AG04450 (cell line): ENCODE measurements around the gene PXMP2. TPM values are rescaled to one million over a fixed set of nuclear protein-coding genes. Genes with fewer than 3 reads are reported as not detected.

Experiments
- CTCF ChIA-PET: fragments of 300-600, 350-600 bp; formaldehyde crosslinking; extraction: SDS; loops from one replicate; lab custom pipeline; 2022; ENCODE audit warnings: antibody characterized with exemption, inconsistent platforms; lab: Charles Lee
- POLR2A ChIA-PET: fragments of 350-600 bp; formaldehyde crosslinking; extraction: SDS; loops from one replicate; lab custom pipeline; 2021; ENCODE audit warnings: antibody characterized with exemption, inconsistent platforms; lab: Yijun Ruan, JAX
- DNase-seq: peaks from one replicate; pipeline ENCODE4 v3.0.0-alpha.2; 2011; ENCODE audit warnings: low read depth, low spot score
- H3K27ac ChIP-seq: one replicate; pipeline ENCODE4 v1.5.1; 2012; ENCODE audit warnings: low read depth, low read length, control low read depth
- H3K27me3 ChIP-seq: one replicate; pipeline ENCODE4 v1.6.0; 2012; ENCODE audit warnings: low read length; ENCODE audit not compliant: control insufficient read depth, insufficient read depth
- H3K4me3 ChIP-seq: 2 replicates; pipeline ENCODE4 v1.5.1; 2011; ENCODE audit warnings: mild to moderate bottlenecking, low read depth, low read length, control low read depth
- H3K9me3 ChIP-seq: 2 replicates; pipeline ENCODE4 v1.5.1; 2012; ENCODE audit warnings: low read length; ENCODE audit not compliant: control insufficient read depth, insufficient read depth
- CTCF ChIP-seq: IDR thresholded peaks from 2 replicates; pipeline ENCODE4 v1.5.1; 2011; ENCODE audit warnings: low read depth, low read length, control low read depth, inconsistent platforms
- polyA plus RNA-seq: library from polyadenylated mRNA; depleted of rRNA; stranded (reverse); fragments of >200 nt; gene quantifications from 2 replicates; pipeline ENCODE4 v1.2.3, GENCODE V29; 2011

PXMP2 gene
- polyA plus RNA-seq, 1 experiment = 17.3 TPM

GRCh38 chr12:132653567-132654290 is 33.7 kb upstream of the PXMP2 start:
- no peak overlapping the region for H3K4me3 ChIP-seq
- H3K27me3 ChIP-seq = no peaks in the 10 kb centered on the region
- no peak for DNase-seq
- CTCF ChIA-PET = interaction anchor here (3.8 kb wide), 1 partner anchor 15 kb away, joined by 13 read pairs; no protein-coding TSS in a partner anchor
- no peak for TF ChIP-seq CTCF
- H3K27ac ChIP-seq = no peak overlapping the region
- no peaks in the 10 kb centered on the region; the same call in 1 of the 2 replicates for H3K9me3 ChIP-seq
- POLR2A ChIA-PET = no interaction called here

- no peak for DNase-seq
- Histone ChIP-seq H3K27ac (no peak overlapping the region), H3K27me3 (no peaks in the 10 kb centered on the region), H3K4me3 (no peak overlapping the region), H3K9me3 (no peaks in the 10 kb centered on the region)
- ChIA-PET POLR2A (no interaction called here), CTCF (interaction anchor here (1.0 to 1.4 kb wide), 2 partner anchors 19 kb away, joined by 4 to 5 read pairs; no protein-coding TSS in a partner anchor)
- no peak for TF ChIP-seq CTCF
Measured at GRCh38 chr12:132657004-132657727, 30.2 kb upstream of the PXMP2 start.

- Histone ChIP-seq H3K9me3 (no peaks in the 10 kb centered on the region), H3K27me3 (no peaks in the 10 kb centered on the region), H3K27ac (no peak overlapping the region), H3K4me3 (no peak overlapping the region)
- ChIA-PET POLR2A (no interaction called here), CTCF (interaction anchor here (1.4 kb wide), 1 partner anchor 20 kb away, joined by 5 read pairs; no protein-coding TSS in a partner anchor)
- no peak for DNase-seq
- no peak for TF ChIP-seq CTCF
Measured at GRCh38 chr12:132658149-132658894, 29.1 kb upstream of the PXMP2 start.

- POLR2A ChIA-PET = no interaction called here
Measured at GRCh38 chr12:132659146-132659545, 28.2 kb upstream of the PXMP2 start.

More at GRCh38 chr12:132659146-132659545, 28.2 kb upstream of the PXMP2 start:
- no peak for DNase-seq
- Histone ChIP-seq H3K27me3 (no peaks in the 10 kb centered on the region), H3K9me3 (no peaks in the 10 kb centered on the region), H3K27ac (no peak overlapping the region), H3K4me3 (no peak overlapping the region)
- no peak for TF ChIP-seq CTCF
- CTCF ChIA-PET = no interaction called here
